HG02973 (cell line): ENCODE measurements around the gene SLC37A4.

ENCODE experiments used
- ATAC-seq: cut with Tn5 transposase; IDR thresholded peaks from one replicate; pipeline ENCODE4 v1.9.1; 2021; ENCODE audit warnings: moderate library complexity; ENCODE audit not compliant: unreplicated experiment

SLC37A4 gene

GRCh38 chr11:118979434-118979833 lies 51.2 kb downstream of the SLC37A4 start:
- ATAC-seq = no peak

- ATAC-seq = no peak
Measured at GRCh38 chr11:118975771-118976709, 54.6 kb downstream of the SLC37A4 start.
